Duodenal mucosa (tissue), 2 donors: ENCODE results near the gene SYNPR.

Experiments
- H3K27ac ChIP-seq: one replicate; pipeline ENCODE4 v1.7.0; 2013; ENCODE audit warnings: low read depth, low read length
- H3K27me3 ChIP-seq, 2 donors: one replicate each; pipeline ENCODE4 v1.7.0; 2013; ENCODE audit warnings: low read length in 2 of 2, control low read depth in 1 of 2; ENCODE audit not compliant: insufficient read depth in 2 of 2, control insufficient read depth in 1 of 2
- H3K36me3 ChIP-seq, 2 donors: one replicate each; pipeline ENCODE4 v1.7.0; 2013; ENCODE audit warnings: low read length in 2 of 2, control low read depth in 1 of 2; ENCODE audit not compliant: insufficient read depth in 2 of 2, control insufficient read depth in 1 of 2
- H3K4me1 ChIP-seq, 2 donors: one replicate each; pipeline ENCODE4 v1.7.0; 2013; ENCODE audit warnings: low read length in 2 of 2, control low read depth in 1 of 2; ENCODE audit not compliant: insufficient read depth in 2 of 2, control insufficient read depth in 1 of 2
- H3K4me3 ChIP-seq, 2 donors: one replicate each; pipeline ENCODE4 v1.7.0; 2013; ENCODE audit warnings: low read length in 2 of 2, low read depth in 1 of 2
- H3K9ac ChIP-seq, 2 donors: one replicate each; pipeline ENCODE4 v1.7.0; 2013; ENCODE audit warnings: low read length in 2 of 2, low read depth in 1 of 2
- H3K9me3 ChIP-seq, 2 donors: one replicate each; pipeline ENCODE4 v1.7.0; 2013; ENCODE audit warnings: low read length in 2 of 2, control low read depth in 1 of 2; ENCODE audit not compliant: control insufficient read depth in 1 of 2

SYNPR gene

DNA sequence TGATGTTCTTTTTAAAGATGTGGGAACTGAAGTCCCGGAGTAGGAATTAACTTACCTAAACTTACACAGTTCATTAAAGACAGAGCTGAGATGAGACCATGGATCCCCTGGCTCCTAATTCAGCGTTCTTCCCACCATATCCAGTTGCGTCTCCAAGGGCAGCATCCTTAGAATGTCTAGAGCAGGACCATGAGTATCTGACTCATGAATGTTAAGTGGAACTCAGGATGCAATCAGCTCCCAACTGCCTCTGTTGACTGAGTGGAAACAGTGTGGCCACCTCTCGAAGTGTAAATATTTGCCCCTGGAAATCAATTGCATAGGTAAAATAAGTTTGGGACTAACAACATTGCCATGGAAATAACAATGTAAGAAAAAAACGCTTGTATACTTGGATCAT is 376.8 kb downstream of the SYNPR start:
- H3K4me1 ChIP-seq, result no peaks in the 10 kb centered on the region
- no peak overlapping the region for H3K4me3 ChIP-seq
- H3K27me3 ChIP-seq, result no peaks in the 10 kb centered on the region
- H3K36me3 ChIP-seq, result no peaks in the 10 kb centered on the region
- no peak overlapping the region for H3K27ac ChIP-seq
- no peaks in the 10 kb centered on the region for H3K9me3 ChIP-seq
- H3K9ac ChIP-seq, result no peak overlapping the region

- H3K4me1 ChIP-seq, result no peaks in the 10 kb centered on the region
These were observed 377.4 kb downstream of the SYNPR start for GRCh38 chr3:63655519-63655918.

GRCh38 chr3:63656786-63657185 is 378.7 kb downstream of the SYNPR start:
- H3K4me1 ChIP-seq, result no peaks in the 10 kb centered on the region
- H3K27me3 ChIP-seq, result no peaks in the 10 kb centered on the region
- no peaks in the 10 kb centered on the region for H3K36me3 ChIP-seq
- no peaks in the 10 kb centered on the region for H3K9me3 ChIP-seq
- H3K27ac ChIP-seq, result no peak overlapping the region
- H3K4me3 ChIP-seq, result no peak overlapping the region
- no peak overlapping the region for H3K9ac ChIP-seq

More at GRCh38 chr3:63655519-63655918, 377.4 kb downstream of the SYNPR start:
- Histone ChIP-seq H3K27ac (no peak overlapping the region), H3K36me3 (no peaks in the 10 kb centered on the region), H3K27me3 (no peaks in the 10 kb centered on the region), H3K9me3 (no peaks in the 10 kb centered on the region), H3K9ac (no peak overlapping the region), H3K4me3 (no peak overlapping the region)

DNA sequence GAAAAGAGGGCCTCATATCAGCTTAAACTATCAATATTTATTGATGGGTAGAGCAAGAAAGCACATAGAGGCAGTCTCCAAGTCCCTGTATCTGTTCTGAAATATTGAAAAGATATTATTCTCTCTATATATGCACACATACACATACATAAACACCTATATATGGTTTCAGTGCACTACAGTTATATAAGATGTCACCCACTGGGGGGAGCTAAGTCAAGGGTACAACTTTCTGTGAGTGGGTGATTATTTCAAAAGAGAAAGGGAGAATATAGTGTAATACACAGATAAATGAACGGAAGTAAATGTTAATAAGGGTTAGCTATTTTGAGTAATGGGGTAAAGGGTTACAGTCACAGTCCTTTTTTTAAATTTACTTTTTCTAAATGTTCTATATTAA is 383.1 kb downstream of the SYNPR start:
- no peaks in the 10 kb centered on the region for H3K9me3 ChIP-seq
- no peak overlapping the region for H3K4me3 ChIP-seq
- no peaks in the 10 kb centered on the region for H3K4me1 ChIP-seq
- no peaks in the 10 kb centered on the region for H3K27me3 ChIP-seq
- H3K27ac ChIP-seq, result no peak overlapping the region
- H3K9ac ChIP-seq, result no peak overlapping the region
- H3K36me3 ChIP-seq, result no peaks in the 10 kb centered on the region

GRCh38 chr3:63662011-63662410 is 383.9 kb downstream of the SYNPR start:
- Histone ChIP-seq H3K27me3 (no peaks in the 10 kb centered on the region), H3K4me1 (no peaks in the 10 kb centered on the region), H3K9ac (no peak overlapping the region), H3K4me3 (no peak overlapping the region), H3K27ac (no peak overlapping the region), H3K9me3 (no peaks in the 10 kb centered on the region), H3K36me3 (no peaks in the 10 kb centered on the region)

GRCh38 chr3:63662500-63662899 is 384.4 kb downstream of the SYNPR start:
- Histone ChIP-seq H3K27ac (no peak overlapping the region), H3K4me1 (no peaks in the 10 kb centered on the region), H3K27me3 (no peaks in the 10 kb centered on the region), H3K9me3 (no peaks in the 10 kb centered on the region), H3K4me3 (no peak overlapping the region), H3K9ac (no peak overlapping the region), H3K36me3 (no peaks in the 10 kb centered on the region)
